ENCODE results near the gene FMO5. TPM values are rescaled to one million over a fixed set of nuclear protein-coding genes. Genes with fewer than 3 reads are reported as not detected.

The FMO5 gene
- 0.30 and 1.3 TPM in 2 replicates for total RNA-seq

DNA sequence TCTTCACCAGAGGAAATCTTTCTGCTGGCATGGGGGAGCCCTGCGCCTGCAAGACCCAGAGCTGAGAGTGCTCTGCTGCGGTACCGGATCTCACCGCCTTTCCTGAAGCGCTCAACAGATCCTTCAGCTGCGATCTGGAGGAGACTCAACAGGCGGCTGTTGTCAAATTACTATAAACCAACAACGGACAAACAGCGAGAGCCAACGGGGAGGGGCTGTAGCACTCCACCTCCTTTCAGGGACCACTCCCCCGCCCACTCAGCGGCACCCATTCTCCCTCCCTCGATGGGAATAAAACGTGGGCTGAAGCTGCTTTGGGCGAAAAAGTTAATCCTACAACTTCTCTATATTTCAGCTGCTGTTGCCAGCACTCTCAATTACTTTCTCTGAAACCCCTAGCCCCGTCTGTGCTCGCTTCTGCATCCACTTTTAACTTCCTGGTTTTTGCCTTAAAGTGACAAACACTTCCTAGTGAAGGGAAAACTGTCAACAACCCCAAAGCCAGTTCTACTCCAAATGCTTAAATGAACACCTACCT lies at the start of gene FMO5:
Gene FMO5, minus strand, starts transcription at position 147 of the 538 bp plus-strand sequence. CDS start 310 bp downstream, outside the sequence.

DNA sequence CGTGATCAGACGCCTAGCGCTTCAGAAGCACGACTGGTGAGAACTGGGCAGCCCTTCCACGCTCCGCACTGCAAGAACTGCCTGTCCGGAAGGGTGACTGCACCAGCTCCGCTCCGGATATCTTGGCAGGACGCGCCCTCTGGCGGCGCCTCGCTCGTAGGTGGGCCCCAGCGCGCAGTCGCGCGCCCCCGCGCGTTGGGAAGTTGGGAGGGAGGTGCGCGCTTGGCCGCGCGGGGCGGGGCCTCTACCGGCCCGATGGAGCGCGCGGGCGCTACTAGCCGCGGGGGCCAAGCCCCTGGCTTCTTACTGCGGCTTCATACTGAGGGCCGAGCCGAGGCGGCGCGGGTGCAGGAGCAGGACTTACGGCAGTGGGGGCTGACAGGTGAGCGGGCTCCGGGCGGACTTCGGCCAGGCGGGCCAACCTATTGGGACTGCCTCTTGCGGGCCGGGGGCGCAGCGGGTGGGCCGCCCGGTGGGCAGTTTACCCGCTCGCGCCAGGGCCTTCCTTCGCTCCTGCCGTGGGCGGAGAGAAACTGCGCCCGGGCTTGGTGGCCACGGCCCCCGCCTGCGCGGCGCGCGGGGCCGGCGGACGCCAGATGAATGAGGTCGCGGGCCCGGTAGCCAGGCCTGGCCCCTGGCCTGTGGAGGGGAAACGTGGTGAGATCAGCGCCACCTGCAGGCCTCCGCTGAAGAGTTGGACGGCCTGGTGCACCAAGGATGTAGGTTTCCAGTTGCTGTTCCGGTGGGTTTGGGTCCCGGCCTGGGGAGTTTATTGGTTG lies 17.5 kb upstream of the FMO5 start, which contains the start of gene CHD1L:
Gene CHD1L, plus strand, starts transcription at position 236 of the 779 bp plus-strand sequence. Its CDS starts 20 bp downstream, at position 256.

GRCh38 chr1:147172168-147173016 lies 52.7 kb downstream of the FMO5 start, which contains the start of gene PRKAB2:
Gene PRKAB2 (minus strand): TSS chr1:147172470. CDS start chr1:147172144, 326 bp downstream.

Other genes with a start within 250 kb of the FMO5 start
- gene PRKAB2, start 52.9 kb downstream of the FMO5 start, total RNA-seq = 3.1 and 8.9 TPM in 2 replicates
- gene CHD1L, start 17.3 kb upstream of the FMO5 start, total RNA-seq = 18.6 and 26.8 TPM in 2 replicates

Data from mammary microvascular endothelial cell (primary cell).